Raji (cell line): ENCODE measurements around the gene LIX1L.

Experiments
- POLR2A ChIP-seq: IDR thresholded peaks from 2 replicates; pipeline ENCODE4 v1.6.1; 2011; ENCODE audit warnings: low read depth, low read length, control low read depth; ENCODE audit not compliant: insufficient read depth

LIX1L gene

GRCh38 chr1:145960468-145961108 lies 2.8 kb upstream of the LIX1L start:
- no peak for TF ChIP-seq POLR2A

- TF ChIP-seq POLR2A: no peak
Measured at GRCh38 chr1:145959957-145960467, 2.2 kb upstream of the LIX1L start.

GRCh38 chr1:145959333-145959732 lies 1.5 kb upstream of the LIX1L start:
- no peak for TF ChIP-seq POLR2A

GRCh38 chr1:145958734-145959133 lies 917 bp upstream of the LIX1L start:
- no peak for TF ChIP-seq POLR2A

- no peak for TF ChIP-seq POLR2A
Measured at GRCh38 chr1:145956781-145957442, 905 bp downstream of the LIX1L start.

GRCh38 chr1:145956361-145956760 lies 1.5 kb downstream of the LIX1L start:
- no peak for TF ChIP-seq POLR2A

- no peak for TF ChIP-seq POLR2A
Measured at GRCh38 chr1:145955436-145955835, 2.4 kb downstream of the LIX1L start.

- TF ChIP-seq POLR2A: no peak
Measured at GRCh38 chr1:145953861-145954260, 4.0 kb downstream of the LIX1L start.

GRCh38 chr1:145952903-145953302 lies 4.9 kb downstream of the LIX1L start:
- no peak for TF ChIP-seq POLR2A

- TF ChIP-seq POLR2A: no peak
Measured at GRCh38 chr1:145951526-145951925, 6.3 kb downstream of the LIX1L start.

- no peak for TF ChIP-seq POLR2A
Measured at GRCh38 chr1:145949219-145949618, 8.6 kb downstream of the LIX1L start.

- TF ChIP-seq POLR2A: no peak
Measured at GRCh38 chr1:145947551-145947950, 10.3 kb downstream of the LIX1L start.

GRCh38 chr1:145946477-145946986 lies 11.3 kb downstream of the LIX1L start:
- no peak for TF ChIP-seq POLR2A

GRCh38 chr1:145944532-145944931 lies 13.3 kb downstream of the LIX1L start:
- no peak for TF ChIP-seq POLR2A

- no peak for TF ChIP-seq POLR2A
Measured at GRCh38 chr1:145942871-145943270, 14.9 kb downstream of the LIX1L start.

GRCh38 chr1:145942405-145942804 lies 15.4 kb downstream of the LIX1L start:
- TF ChIP-seq POLR2A: no peak
